Coronary artery (tissue), 2 donors: ENCODE data around the gene ZNF292.

ENCODE experiments used
- DNase-seq: peaks from one replicate; pipeline ENCODE4 v3.0.0-alpha.2; 2017; ENCODE audit warnings: low spot score
- H3K27ac ChIP-seq, 2 donors: fragments of 200-600 bp; sonication (generic); one replicate each; pipeline ENCODE4 v1.5.1; 2016 to 2019
- H3K4me3 ChIP-seq: fragments of 200-600 bp; sonication (generic); 2 replicates; pipeline ENCODE4 v1.5.1; 2016; ENCODE audit warnings: mild to moderate bottlenecking, moderate library complexity
- TF ChIP-seq, protein P1 (sequence below): fragments of 200-600 bp; sonication (generic); IDR thresholded peaks from one replicate; pipeline ENCODE4 v1.5.1; 2019; ENCODE audit warnings: antibody characterized with exemption

The ZNF292 gene

DNA sequence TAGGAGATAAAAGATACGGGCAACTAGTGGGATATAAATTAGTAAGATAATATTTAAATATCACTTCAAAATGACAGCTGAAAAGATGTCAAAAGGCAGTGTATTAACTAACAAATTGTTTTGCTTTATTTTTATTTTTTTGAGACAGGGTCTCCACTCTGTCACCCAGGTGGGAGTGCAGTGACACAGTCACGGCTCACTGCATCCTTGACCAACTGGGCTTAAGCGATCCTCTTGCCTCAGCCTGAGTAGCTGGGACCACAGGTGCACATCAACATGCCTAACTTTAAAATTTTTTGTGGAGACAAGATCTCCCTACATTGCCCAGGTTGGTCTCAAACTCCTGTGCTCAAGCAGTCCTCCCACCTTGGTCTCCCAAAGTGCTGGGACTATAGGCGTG lies 5.9 kb downstream of the ZNF292 start:
- no peak overlapping the region for H3K27ac ChIP-seq

DNA sequence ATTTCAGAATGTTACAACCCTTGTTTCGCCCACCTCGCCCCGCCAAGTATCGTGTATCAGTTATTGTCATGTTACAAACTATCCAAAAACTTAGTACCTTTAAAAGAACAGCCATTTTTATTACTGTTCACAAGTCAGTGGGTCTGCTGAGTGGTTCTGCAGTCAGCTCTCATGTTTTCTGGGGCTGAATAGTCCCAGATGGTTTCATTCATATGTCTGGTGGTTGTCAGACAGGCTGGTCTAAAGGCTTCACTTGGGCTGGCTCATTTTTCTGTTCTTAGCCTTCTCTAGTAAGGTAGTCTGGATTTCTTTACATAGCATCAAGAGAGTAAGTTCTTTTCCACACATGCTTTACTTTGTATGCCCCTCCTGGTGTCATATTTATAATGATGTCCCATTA lies 8.6 kb downstream of the ZNF292 start:
- Histone ChIP-seq H3K4me3 (no peak overlapping the region), H3K27ac (no peak overlapping the region)
- TF ChIP-seq, protein P1, sequence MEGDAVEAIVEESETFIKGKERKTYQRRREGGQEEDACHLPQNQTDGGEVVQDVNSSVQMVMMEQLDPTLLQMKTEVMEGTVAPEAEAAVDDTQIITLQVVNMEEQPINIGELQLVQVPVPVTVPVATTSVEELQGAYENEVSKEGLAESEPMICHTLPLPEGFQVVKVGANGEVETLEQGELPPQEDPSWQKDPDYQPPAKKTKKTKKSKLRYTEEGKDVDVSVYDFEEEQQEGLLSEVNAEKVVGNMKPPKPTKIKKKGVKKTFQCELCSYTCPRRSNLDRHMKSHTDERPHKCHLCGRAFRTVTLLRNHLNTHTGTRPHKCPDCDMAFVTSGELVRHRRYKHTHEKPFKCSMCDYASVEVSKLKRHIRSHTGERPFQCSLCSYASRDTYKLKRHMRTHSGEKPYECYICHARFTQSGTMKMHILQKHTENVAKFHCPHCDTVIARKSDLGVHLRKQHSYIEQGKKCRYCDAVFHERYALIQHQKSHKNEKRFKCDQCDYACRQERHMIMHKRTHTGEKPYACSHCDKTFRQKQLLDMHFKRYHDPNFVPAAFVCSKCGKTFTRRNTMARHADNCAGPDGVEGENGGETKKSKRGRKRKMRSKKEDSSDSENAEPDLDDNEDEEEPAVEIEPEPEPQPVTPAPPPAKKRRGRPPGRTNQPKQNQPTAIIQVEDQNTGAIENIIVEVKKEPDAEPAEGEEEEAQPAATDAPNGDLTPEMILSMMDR = no peak
- DNase-seq = no peak

More for the DNA sequence above, 5.9 kb downstream of the ZNF292 start:
- TF ChIP-seq, protein P1 = no peak
- DNase-seq = no peak
- H3K4me3 ChIP-seq = no peak overlapping the region

DNA sequence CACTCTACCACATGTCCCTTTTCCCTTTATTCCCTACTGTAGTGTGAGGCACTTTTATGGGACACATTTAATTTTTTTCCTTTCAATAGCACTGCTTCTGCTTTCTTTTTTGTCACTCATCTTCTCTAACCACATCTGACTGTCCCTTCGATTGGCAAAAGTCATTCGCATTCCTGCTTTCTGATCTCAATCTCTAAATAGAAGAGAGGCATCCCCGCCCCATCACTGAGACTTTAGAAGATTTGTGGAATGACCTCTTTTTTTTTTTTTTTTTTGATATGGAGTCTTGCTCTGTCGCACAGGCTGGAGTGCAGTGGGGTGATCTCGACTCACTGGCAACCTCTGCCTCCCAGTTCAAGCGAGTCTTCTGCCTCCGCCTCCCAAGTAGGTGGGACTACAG lies 9.1 kb downstream of the ZNF292 start:
- TF ChIP-seq, protein P1 = no peak

DNA sequence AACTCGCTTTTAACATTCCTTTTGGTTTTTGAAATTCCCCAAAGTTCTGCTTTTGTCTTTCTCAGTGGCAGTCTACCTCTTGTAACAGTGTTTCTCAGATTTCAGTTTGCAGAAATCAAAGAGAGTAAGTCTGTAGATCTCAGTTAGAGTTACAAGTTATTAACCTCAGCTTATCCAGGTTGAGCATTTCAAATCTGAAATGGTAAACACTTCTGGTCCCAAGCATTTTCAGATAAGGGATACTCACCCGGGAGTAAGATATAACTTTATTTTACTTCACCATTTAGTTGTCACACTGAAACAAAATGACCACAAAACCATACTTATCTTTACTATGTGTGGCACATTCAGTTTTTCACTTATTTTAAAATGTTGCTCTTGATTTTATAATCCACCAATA lies 9.8 kb downstream of the ZNF292 start:
- Histone ChIP-seq H3K4me3 (no peak overlapping the region), H3K27ac (no peak overlapping the region)
- TF ChIP-seq, protein P1 = no peak
- no peak for DNase-seq

More for the DNA sequence above, 9.1 kb downstream of the ZNF292 start:
- Histone ChIP-seq H3K27ac (no peak overlapping the region), H3K4me3 (no peak overlapping the region)
- DNase-seq = no peak

DNA sequence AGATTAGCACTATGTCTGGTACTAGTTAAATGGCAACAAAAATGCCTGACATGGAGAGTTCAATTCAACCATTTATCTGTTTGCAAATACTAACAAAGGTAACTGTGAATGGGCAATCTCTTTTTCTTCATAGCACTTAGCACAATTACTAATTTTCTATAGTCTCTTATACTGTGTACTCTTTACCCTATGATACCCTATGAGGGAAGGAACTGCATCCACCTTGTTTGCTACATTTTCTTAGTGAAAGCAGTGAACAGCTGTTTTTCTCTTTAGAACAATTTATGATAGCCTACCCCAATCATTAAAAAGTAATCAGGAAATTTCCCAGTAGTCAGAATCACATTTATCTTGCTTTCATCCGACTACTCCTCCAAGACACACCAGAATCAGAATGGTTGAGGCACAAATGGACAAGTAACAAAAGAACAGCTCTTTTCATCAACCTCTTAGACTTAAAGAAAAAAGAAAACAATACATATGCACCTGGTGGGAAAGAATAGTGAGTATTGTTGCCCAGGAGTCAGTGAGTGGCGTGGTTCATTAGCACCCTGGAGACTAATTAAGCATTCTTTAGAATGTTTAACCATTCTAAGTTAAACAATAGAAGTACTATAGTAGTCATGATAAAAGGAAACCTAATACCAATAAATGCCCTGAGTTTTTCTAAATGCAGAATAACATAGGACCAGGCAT lies 16.7 kb downstream of the ZNF292 start:
- DNase-seq = no peak
- TF ChIP-seq, protein P1 = no peak
- Histone ChIP-seq H3K4me3 (no peak overlapping the region), H3K27ac (no peak overlapping the region)

DNA sequence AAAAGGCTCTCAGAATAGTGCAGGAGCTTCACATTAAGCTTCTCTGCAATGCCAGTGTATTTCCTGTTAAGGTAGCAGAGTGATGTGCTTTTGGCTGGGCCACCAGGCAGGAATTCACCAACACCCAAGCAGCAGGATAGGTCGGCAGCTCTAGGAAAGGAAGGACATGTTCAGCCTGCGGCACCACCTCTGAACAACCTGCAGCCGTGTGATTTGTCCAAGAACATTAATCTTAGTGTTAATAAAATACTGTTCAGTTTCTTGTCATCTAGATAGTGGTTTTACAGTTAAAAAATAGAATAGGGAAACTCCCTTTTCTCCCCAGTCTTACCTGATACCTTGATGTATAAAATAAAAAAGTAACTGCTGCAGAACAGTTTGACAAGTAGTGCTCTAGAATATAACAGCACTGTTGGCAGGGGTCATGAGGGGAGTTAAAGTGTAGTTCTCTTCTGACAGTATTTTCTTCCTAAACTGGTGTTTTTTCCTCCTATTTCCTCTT lies 18.8 kb downstream of the ZNF292 start:
- DNase-seq = no peak
- TF ChIP-seq, protein P1 = no peak
- H3K4me3 ChIP-seq = no peak overlapping the region

DNA sequence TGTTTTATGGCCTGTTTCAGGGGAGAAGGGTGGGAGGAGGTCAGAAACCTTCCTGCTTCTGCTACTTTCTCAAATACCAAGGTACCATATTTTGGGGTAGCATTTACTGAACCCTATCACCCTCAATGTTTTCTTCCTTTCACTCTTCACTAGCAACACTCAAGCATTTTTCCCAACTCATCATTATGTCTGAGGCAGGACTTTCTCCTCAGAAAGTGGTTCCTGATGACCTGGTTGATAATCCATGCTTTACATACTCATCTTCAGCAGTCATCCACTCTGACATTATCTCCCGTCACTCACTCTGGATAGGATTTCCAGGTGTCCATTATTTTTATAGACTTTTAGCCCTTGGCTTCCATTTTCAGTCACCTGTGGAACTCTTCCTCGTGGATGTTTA lies 21.1 kb downstream of the ZNF292 start:
- Histone ChIP-seq H3K4me3 (no peak overlapping the region), H3K27ac (no peak overlapping the region)
- TF ChIP-seq, protein P1 = no peak
- DNase-seq = no peak

More for the DNA sequence above, 18.8 kb downstream of the ZNF292 start:
- H3K27ac ChIP-seq = no peak overlapping the region
